Measurements from ENCODE around the gene ASPA. TPM values are rescaled to one million over a fixed set of nuclear protein-coding genes. Genes with fewer than 3 reads are reported as not detected.

ASPA gene
- total RNA-seq, 2 experiments from 2014 or later: not detected

Other genes with a start within 250 kb of the ASPA start
- not detected in 2 replicates for gene OR3A1, start 177.6 kb upstream of the ASPA start, total RNA-seq (2014; rRNA removed; shearing (Covaris generic))
- not detected in 2 replicates for gene OR3A1, start 177.6 kb upstream of the ASPA start, total RNA-seq (2022)
- not detected in 2 replicates for gene OR3A2, start 89.7 kb upstream of the ASPA start, total RNA-seq (2014; rRNA removed; shearing (Covaris generic))
- not detected in 2 replicates for gene OR3A2, start 89.7 kb upstream of the ASPA start, total RNA-seq (2022)
- gene OR1E1, start 77.6 kb upstream of the ASPA start, total RNA-seq (2014; rRNA removed; shearing (Covaris generic)): not detected in 2 replicates
- not detected in 2 replicates for gene OR1E1, start 77.6 kb upstream of the ASPA start, total RNA-seq (2022)
- gene OR3A3, start 64.6 kb upstream of the ASPA start, total RNA-seq (2014; rRNA removed; shearing (Covaris generic)): not detected in 2 replicates
- not detected in 2 replicates for gene OR3A3, start 64.6 kb upstream of the ASPA start, total RNA-seq (2022)
- gene OR1E2, start 42.2 kb upstream of the ASPA start, total RNA-seq (2014; rRNA removed; shearing (Covaris generic)): not detected in 2 replicates
- not detected in 2 replicates for gene OR1E2, start 42.2 kb upstream of the ASPA start, total RNA-seq (2022)
- gene SPATA22, start 4.2 kb upstream of the ASPA start, total RNA-seq (2014; rRNA removed; shearing (Covaris generic)): not detected in 2 replicates
- not detected in 2 replicates for gene SPATA22, start 4.2 kb upstream of the ASPA start, total RNA-seq (2022)
- not detected in 2 replicates for gene TRPV3, start 81.8 kb downstream of the ASPA start, total RNA-seq (2014; rRNA removed; shearing (Covaris generic))
- gene TRPV3, start 81.8 kb downstream of the ASPA start, total RNA-seq (2022): 0.06 TPM in 1 of 2 replicates, not detected in the other
- 2.2 and 2.7 TPM in 2 replicates for gene TRPV1, start 133.4 kb downstream of the ASPA start, total RNA-seq (2014; rRNA removed; shearing (Covaris generic))
- gene TRPV1, start 133.4 kb downstream of the ASPA start, total RNA-seq (2022): 2.9 and 4.5 TPM in 2 replicates
- 17.0 and 21.4 TPM in 2 replicates for gene SHPK, start 160.3 kb downstream of the ASPA start, total RNA-seq (2014; rRNA removed; shearing (Covaris generic))
- 15.7 and 16.9 TPM in 2 replicates for gene SHPK, start 160.3 kb downstream of the ASPA start, total RNA-seq (2022)
- gene CTNS, start 160.8 kb downstream of the ASPA start, total RNA-seq (2014; rRNA removed; shearing (Covaris generic)): 5.6 and 6.7 TPM in 2 replicates
- 11.9 and 13.6 TPM in 2 replicates for gene CTNS, start 160.8 kb downstream of the ASPA start, total RNA-seq (2022)
- gene TAX1BP3, start 192.6 kb downstream of the ASPA start, total RNA-seq (2014; rRNA removed; shearing (Covaris generic)): 12.4 and 19.8 TPM in 2 replicates
- 24.3 and 24.8 TPM in 2 replicates for gene TAX1BP3, start 192.6 kb downstream of the ASPA start, total RNA-seq (2022)
- 32.5 and 36.0 TPM in 2 replicates for gene EMC6, start 192.8 kb downstream of the ASPA start, total RNA-seq (2014; rRNA removed; shearing (Covaris generic))
- gene EMC6, start 192.8 kb downstream of the ASPA start, total RNA-seq (2022): 53.7 and 54.6 TPM in 2 replicates
- gene P2RX5, start 220.2 kb downstream of the ASPA start, total RNA-seq (2014; rRNA removed; shearing (Covaris generic)): 143 and 150 TPM in 2 replicates
- gene P2RX5, start 220.2 kb downstream of the ASPA start, total RNA-seq (2022): 173 and 195 TPM in 2 replicates
- gene HASPIN, start 247.9 kb downstream of the ASPA start, total RNA-seq (2014; rRNA removed; shearing (Covaris generic)): 60.8 and 88.6 TPM in 2 replicates
- gene HASPIN, start 247.9 kb downstream of the ASPA start, total RNA-seq (2022): 66.2 and 71.3 TPM in 2 replicates